GM23338 (cell line): ENCODE measurements around the gene GRIP2. TPM values are rescaled to one million over a fixed set of nuclear protein-coding genes. Genes with fewer than 3 reads are reported as not detected.
A peak's percentile ranks its signal among the peaks of the same experiment; 100 is the strongest.

ENCODE experiments used
- ATAC-seq: fragments of 200-7000 bp; cut with Tn5 transposase; 3 replicates; pipeline ENCODE4 v1.9.1; 2020
- DNase-seq: peaks from one replicate; pipeline ENCODE4 v3.0.0-alpha.2; 2015; ENCODE audit warnings: low spot score
- H2AFZ ChIP-seq: fragments of 200-600 bp; sonication (generic); 2 replicates; pipeline ENCODE4 v1.8.0; 2016; ENCODE audit warnings: antibody characterized with exemption, mild to moderate bottlenecking, moderate library complexity
- H3F3A ChIP-seq: fragments of 200-600 bp; sonication (generic); replicated peaks from 2 replicates; pipeline ENCODE4 v1.8.0; 2017; ENCODE audit warnings: antibody characterized with exemption, mixed run types, low read depth
- H3K27ac ChIP-seq: fragments of 200-600 bp; sonication (generic); 2 replicates; pipeline ENCODE4 v1.6.1; 2016; ENCODE audit warnings: low read depth
- H3K27me3 ChIP-seq: fragments of 200-600 bp; sonication (generic); 2 replicates; pipeline ENCODE4 v1.8.0; 2016; ENCODE audit warnings: mild to moderate bottlenecking, mixed run types, moderate library complexity; ENCODE audit not compliant: insufficient read depth
- H3K36me3 ChIP-seq: fragments of 200-600 bp; sonication (generic); 2 replicates; pipeline ENCODE4 v1.8.0; 2016; ENCODE audit warnings: mild to moderate bottlenecking; ENCODE audit not compliant: insufficient read depth
- H3K4me1 ChIP-seq: fragments of 200-600 bp; sonication (generic); 2 replicates; pipeline ENCODE4 v1.8.0; 2016; ENCODE audit warnings: mild to moderate bottlenecking, moderate library complexity; ENCODE audit not compliant: insufficient read depth
- H3K4me2 ChIP-seq: fragments of 200-600 bp; sonication (generic); 2 replicates; pipeline ENCODE4 v1.7.1; 2017; ENCODE audit warnings: mixed run types
- H3K4me3 ChIP-seq: fragments of 200-600 bp; sonication (generic); 2 replicates; pipeline ENCODE4 v1.6.1; 2016; ENCODE audit warnings: mixed run types
- H3K79me2 ChIP-seq: fragments of 200-600 bp; sonication (generic); replicated peaks from 2 replicates; pipeline ENCODE4 v1.8.0; 2017; ENCODE audit warnings: mild to moderate bottlenecking; ENCODE audit not compliant: insufficient read depth
- H3K9me2 ChIP-seq: fragments of 200-600 bp; sonication (generic); 2 replicates; pipeline ENCODE4 v1.8.0; 2017; ENCODE audit not compliant: insufficient read depth
- H4K20me1 ChIP-seq: fragments of 200-600 bp; sonication (generic); replicated peaks from 2 replicates; pipeline ENCODE4 v1.8.0; 2017; ENCODE audit warnings: mild to moderate bottlenecking; ENCODE audit not compliant: insufficient read depth
- H3K27ac Mint-ChIP-seq: 2 replicates; pipeline ENCODE4 v1.8.0; 2020; ENCODE audit warnings: inconsistent platforms, mild to moderate bottlenecking, moderate library complexity, mixed read lengths
- H3K27me3 Mint-ChIP-seq: 3 replicates; pipeline ENCODE4 v1.8.0; 2022; ENCODE audit warnings: low read depth, mild to moderate bottlenecking, moderate library complexity, mixed read lengths, inconsistent platforms; ENCODE audit not compliant: insufficient read depth, poor library complexity
- H3K36me3 Mint-ChIP-seq: 3 replicates; pipeline ENCODE4 v1.8.0; 2021; ENCODE audit warnings: low read depth, mild to moderate bottlenecking, inconsistent platforms, moderate library complexity, mixed read lengths
- H3K4me1 Mint-ChIP-seq: 3 replicates; pipeline ENCODE4 v1.8.0; 2020; ENCODE audit warnings: mild to moderate bottlenecking, inconsistent platforms, mixed read lengths
- H3K4me3 Mint-ChIP-seq: 3 replicates; pipeline ENCODE4 v1.8.0; 2021; ENCODE audit warnings: moderate library complexity, mild to moderate bottlenecking, inconsistent platforms, mixed read lengths
- H3K9me3 Mint-ChIP-seq: 3 replicates; pipeline ENCODE4 v1.8.0; 2020; ENCODE audit warnings: moderate library complexity, mild to moderate bottlenecking, inconsistent platforms, mixed read lengths
- CREB1 ChIP-seq: fragments of 250-450 bp; sonication (Bioruptor Pico); IDR thresholded peaks from 2 replicates; pipeline ENCODE4 v1.5.0; 2020; ENCODE audit warnings: low read depth, mild to moderate bottlenecking, moderate library complexity
- EZH2 ChIP-seq: fragments of 200-600 bp; sonication (generic); IDR thresholded peaks from one replicate; pipeline ENCODE4 v1.8.0; 2017; ENCODE audit warnings: antibody characterized with exemption, mild to moderate bottlenecking, low read depth; ENCODE audit not compliant: unreplicated experiment
- EZH2phosphoT487 ChIP-seq: fragments of 200-600 bp; sonication (generic); IDR thresholded peaks from one replicate; pipeline ENCODE4 v1.8.1; 2018; ENCODE audit warnings: antibody characterized with exemption; ENCODE audit not compliant: unreplicated experiment
- JUNB ChIP-seq: IDR thresholded peaks from one replicate; pipeline ENCODE4 v1.6.1; 2016; ENCODE audit warnings: antibody characterized with exemption; ENCODE audit not compliant: unreplicated experiment
- NANOG ChIP-seq: IDR thresholded peaks from 2 replicates; pipeline ENCODE4 v1.6.1; 2016; ENCODE audit warnings: antibody characterized with exemption, borderline replicate concordance
- POLR2AphosphoS5 ChIP-seq: IDR thresholded peaks from 2 replicates; pipeline ENCODE4 v1.6.1; 2016; ENCODE audit warnings: antibody characterized with exemption, low read depth
- STAT1 ChIP-seq: IDR thresholded peaks from one replicate; pipeline ENCODE4 v1.6.1; 2016; ENCODE audit warnings: antibody characterized with exemption; ENCODE audit not compliant: unreplicated experiment
- ZNF114 ChIP-seq: fragments of 250-450 bp; sonication (Bioruptor Pico); IDR thresholded peaks from 2 replicates; pipeline ENCODE4 v1.5.0; 2020; ENCODE audit warnings: mild to moderate bottlenecking, moderate library complexity
- ZNF331 ChIP-seq: fragments of 250-450 bp; sonication (Bioruptor Pico); IDR thresholded peaks from 2 replicates; pipeline ENCODE4 v1.5.0; 2020; ENCODE audit warnings: low read depth, mild to moderate bottlenecking, moderate library complexity
- polyA plus RNA-seq: library from polyadenylated mRNA; unstranded; fragments of >200 nt; fragmentation: Nextera tagmentation; extraction: Ambion mirVana; gene quantifications from 2 replicates; pipeline ENCODE4 v1.2.1, GENCODE V29; 2016
- total RNA-seq: library from RNA; depleted of rRNA; stranded (reverse); fragments of >200 nt; shearing (Covaris generic); gene quantifications from 2 replicates; pipeline ENCODE4 v1.2.3, GENCODE V29; 2014
- TF ChIP-seq, protein P1 (sequence below): IDR thresholded peaks from one replicate; pipeline ENCODE4 v1.6.1; 2018; ENCODE audit warnings: antibody characterized with exemption; ENCODE audit not compliant: unreplicated experiment
- TF ChIP-seq, protein P2 (sequence below), 2 experiments: fragments of 200-600 bp in 1 of 2; sonication (generic) in 1 of 2; conservative IDR thresholded peaks; 2 replicates each; pipeline versions ENCODE4 v1.5.1 to v1.6.1; 2016 to 2017; ENCODE audit warnings: antibody characterized with exemption in 2 of 2, low read depth in 2 of 2, mild to moderate bottlenecking in 2 of 2, moderate library complexity in 1 of 2
- TF ChIP-seq, protein P3 (sequence below): fragments of 250-450 bp; sonication (Bioruptor Pico); IDR thresholded peaks from 2 replicates; pipeline ENCODE4 v1.5.0; 2020; ENCODE audit warnings: mild to moderate bottlenecking, moderate library complexity
- TF ChIP-seq, protein P4 (sequence below): IDR thresholded peaks from 2 replicates; pipeline ENCODE4 v1.6.1; 2016; ENCODE audit warnings: antibody characterized with exemption

The GRIP2 gene
- total and polyA plus RNA-seq, 2 experiments from 2014 or later = 3.6 to 5.8 TPM

DNA sequence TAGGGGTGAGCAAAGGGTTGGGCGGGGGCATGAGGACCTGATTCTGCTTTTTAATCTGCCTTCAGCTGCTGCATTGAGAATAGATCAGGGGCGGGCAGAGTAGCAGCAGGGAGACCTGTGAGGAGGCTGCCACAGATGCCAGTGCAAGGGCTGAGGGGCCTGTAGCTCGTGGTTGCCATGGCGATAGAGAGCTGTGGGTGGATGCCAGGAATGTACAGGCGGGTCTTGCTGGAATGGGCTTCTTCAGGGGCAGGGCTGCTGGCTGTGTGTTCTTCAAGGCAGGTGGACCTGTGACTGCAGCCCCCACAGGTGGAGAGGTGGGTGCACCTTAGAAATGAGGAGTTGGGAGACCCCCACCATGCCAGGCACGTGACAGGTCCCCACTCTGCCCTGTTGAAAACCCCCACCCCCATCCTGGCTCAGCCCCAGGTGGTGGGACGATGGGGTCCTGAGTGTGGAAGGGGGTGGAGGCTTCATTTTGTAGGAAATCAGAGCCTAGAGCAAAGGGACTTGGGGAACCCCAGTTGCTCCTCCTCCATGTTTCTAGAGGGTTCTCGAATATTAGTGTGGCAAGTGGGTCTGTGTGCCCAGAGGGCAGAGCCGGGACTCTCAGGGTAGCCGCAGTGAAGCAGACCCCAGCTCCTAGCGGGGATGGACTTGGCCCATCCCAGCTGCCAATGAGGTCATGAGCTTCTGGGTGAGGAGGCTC lies 99.5 kb downstream of the GRIP2 start:
- peaks cover 24% of the 10 kb centered on the region for H3K36me3 Mint-ChIP-seq
- TF ChIP-seq ZNF331 = no peak
- TF ChIP-seq EZH2phosphoT487 = no peak
- TF ChIP-seq ZNF114 (CRISPR knock-in tag) = no peak
- TF ChIP-seq, protein P1, sequence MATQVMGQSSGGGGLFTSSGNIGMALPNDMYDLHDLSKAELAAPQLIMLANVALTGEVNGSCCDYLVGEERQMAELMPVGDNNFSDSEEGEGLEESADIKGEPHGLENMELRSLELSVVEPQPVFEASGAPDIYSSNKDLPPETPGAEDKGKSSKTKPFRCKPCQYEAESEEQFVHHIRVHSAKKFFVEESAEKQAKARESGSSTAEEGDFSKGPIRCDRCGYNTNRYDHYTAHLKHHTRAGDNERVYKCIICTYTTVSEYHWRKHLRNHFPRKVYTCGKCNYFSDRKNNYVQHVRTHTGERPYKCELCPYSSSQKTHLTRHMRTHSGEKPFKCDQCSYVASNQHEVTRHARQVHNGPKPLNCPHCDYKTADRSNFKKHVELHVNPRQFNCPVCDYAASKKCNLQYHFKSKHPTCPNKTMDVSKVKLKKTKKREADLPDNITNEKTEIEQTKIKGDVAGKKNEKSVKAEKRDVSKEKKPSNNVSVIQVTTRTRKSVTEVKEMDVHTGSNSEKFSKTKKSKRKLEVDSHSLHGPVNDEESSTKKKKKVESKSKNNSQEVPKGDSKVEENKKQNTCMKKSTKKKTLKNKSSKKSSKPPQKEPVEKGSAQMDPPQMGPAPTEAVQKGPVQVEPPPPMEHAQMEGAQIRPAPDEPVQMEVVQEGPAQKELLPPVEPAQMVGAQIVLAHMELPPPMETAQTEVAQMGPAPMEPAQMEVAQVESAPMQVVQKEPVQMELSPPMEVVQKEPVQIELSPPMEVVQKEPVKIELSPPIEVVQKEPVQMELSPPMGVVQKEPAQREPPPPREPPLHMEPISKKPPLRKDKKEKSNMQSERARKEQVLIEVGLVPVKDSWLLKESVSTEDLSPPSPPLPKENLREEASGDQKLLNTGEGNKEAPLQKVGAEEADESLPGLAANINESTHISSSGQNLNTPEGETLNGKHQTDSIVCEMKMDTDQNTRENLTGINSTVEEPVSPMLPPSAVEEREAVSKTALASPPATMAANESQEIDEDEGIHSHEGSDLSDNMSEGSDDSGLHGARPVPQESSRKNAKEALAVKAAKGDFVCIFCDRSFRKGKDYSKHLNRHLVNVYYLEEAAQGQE = no peak
- TF ChIP-seq CREB1 (CRISPR knock-in tag) = no peak
- TF ChIP-seq, protein P2, sequence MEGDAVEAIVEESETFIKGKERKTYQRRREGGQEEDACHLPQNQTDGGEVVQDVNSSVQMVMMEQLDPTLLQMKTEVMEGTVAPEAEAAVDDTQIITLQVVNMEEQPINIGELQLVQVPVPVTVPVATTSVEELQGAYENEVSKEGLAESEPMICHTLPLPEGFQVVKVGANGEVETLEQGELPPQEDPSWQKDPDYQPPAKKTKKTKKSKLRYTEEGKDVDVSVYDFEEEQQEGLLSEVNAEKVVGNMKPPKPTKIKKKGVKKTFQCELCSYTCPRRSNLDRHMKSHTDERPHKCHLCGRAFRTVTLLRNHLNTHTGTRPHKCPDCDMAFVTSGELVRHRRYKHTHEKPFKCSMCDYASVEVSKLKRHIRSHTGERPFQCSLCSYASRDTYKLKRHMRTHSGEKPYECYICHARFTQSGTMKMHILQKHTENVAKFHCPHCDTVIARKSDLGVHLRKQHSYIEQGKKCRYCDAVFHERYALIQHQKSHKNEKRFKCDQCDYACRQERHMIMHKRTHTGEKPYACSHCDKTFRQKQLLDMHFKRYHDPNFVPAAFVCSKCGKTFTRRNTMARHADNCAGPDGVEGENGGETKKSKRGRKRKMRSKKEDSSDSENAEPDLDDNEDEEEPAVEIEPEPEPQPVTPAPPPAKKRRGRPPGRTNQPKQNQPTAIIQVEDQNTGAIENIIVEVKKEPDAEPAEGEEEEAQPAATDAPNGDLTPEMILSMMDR (conservative IDR thresholded peaks at IDR 0.05; ENCODE audit: low read depth in 2 of 2) = no peak
- TF ChIP-seq EZH2 = no peak
- no peak for TF ChIP-seq POLR2AphosphoS5
- TF ChIP-seq STAT1 = no peak
- TF ChIP-seq, protein P3, sequence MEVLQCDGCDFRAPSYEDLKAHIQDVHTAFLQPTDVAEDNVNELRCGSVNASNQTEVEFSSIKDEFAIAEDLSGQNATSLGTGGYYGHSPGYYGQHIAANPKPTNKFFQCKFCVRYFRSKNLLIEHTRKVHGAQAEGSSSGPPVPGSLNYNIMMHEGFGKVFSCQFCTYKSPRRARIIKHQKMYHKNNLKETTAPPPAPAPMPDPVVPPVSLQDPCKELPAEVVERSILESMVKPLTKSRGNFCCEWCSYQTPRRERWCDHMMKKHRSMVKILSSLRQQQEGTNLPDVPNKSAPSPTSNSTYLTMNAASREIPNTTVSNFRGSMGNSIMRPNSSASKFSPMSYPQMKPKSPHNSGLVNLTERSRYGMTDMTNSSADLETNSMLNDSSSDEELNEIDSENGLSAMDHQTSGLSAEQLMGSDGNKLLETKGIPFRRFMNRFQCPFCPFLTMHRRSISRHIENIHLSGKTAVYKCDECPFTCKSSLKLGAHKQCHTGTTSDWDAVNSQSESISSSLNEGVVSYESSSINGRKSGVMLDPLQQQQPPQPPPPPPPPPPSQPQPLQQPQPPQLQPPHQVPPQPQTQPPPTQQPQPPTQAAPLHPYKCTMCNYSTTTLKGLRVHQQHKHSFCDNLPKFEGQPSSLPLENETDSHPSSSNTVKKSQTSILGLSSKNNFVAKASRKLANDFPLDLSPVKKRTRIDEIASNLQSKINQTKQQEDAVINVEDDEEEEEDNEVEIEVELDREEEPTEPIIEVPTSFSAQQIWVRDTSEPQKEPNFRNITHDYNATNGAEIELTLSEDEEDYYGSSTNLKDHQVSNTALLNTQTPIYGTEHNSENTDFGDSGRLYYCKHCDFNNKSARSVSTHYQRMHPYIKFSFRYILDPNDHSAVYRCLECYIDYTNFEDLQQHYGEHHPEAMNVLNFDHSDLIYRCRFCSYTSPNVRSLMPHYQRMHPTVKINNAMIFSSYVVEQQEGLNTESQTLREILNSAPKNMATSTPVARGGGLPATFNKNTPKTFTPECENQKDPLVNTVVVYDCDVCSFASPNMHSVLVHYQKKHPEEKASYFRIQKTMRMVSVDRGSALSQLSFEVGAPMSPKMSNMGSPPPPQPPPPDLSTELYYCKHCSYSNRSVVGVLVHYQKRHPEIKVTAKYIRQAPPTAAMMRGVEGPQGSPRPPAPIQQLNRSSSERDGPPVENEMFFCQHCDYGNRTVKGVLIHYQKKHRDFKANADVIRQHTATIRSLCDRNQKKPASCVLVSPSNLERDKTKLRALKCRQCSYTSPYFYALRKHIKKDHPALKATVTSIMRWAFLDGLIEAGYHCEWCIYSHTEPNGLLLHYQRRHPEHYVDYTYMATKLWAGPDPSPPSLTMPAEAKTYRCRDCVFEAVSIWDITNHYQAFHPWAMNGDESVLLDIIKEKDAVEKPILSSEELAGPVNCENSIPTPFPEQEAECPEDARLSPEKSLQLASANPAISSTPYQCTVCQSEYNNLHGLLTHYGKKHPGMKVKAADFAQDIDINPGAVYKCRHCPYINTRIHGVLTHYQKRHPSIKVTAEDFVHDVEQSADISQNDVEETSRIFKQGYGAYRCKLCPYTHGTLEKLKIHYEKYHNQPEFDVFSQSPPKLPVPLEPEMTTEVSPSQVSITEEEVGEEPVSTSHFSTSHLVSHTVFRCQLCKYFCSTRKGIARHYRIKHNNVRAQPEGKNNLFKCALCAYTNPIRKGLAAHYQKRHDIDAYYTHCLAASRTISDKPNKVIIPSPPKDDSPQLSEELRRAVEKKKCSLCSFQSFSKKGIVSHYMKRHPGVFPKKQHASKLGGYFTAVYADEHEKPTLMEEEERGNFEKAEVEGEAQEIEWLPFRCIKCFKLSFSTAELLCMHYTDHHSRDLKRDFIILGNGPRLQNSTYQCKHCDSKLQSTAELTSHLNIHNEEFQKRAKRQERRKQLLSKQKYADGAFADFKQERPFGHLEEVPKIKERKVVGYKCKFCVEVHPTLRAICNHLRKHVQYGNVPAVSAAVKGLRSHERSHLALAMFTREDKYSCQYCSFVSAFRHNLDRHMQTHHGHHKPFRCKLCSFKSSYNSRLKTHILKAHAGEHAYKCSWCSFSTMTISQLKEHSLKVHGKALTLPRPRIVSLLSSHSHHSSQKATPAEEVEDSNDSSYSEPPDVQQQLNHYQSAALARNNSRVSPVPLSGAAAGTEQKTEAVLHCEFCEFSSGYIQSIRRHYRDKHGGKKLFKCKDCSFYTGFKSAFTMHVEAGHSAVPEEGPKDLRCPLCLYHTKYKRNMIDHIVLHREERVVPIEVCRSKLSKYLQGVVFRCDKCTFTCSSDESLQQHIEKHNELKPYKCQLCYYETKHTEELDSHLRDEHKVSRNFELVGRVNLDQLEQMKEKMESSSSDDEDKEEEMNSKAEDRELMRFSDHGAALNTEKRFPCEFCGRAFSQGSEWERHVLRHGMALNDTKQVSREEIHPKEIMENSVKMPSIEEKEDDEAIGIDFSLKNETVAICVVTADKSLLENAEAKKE (CRISPR knock-in tag) = no peak
- TF ChIP-seq, protein P4, sequence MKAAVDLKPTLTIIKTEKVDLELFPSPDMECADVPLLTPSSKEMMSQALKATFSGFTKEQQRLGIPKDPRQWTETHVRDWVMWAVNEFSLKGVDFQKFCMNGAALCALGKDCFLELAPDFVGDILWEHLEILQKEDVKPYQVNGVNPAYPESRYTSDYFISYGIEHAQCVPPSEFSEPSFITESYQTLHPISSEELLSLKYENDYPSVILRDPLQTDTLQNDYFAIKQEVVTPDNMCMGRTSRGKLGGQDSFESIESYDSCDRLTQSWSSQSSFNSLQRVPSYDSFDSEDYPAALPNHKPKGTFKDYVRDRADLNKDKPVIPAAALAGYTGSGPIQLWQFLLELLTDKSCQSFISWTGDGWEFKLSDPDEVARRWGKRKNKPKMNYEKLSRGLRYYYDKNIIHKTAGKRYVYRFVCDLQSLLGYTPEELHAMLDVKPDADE = no peak
- no peak for TF ChIP-seq NANOG
- TF ChIP-seq JUNB = no peak
- peaks cover 48% of the 10 kb centered on the region for H4K20me1 ChIP-seq
- H3K79me2 ChIP-seq = peaks cover 72% of the 10 kb centered on the region
- H3K4me3 Mint-ChIP-seq = no peak overlapping the region
- no peak overlapping the region for H2AFZ ChIP-seq
- H3K27ac Mint-ChIP-seq = no peak overlapping the region
- ATAC-seq (peak; percentile 79), DNase-seq (peak; percentile 77)
- no peaks in the 10 kb centered on the region for H3K9me3 Mint-ChIP-seq
- 0 out of 2 replicates have a peak, but pooled peaks cover 4% of the 10 kb centered on the region for H3K4me1 ChIP-seq
- peaks cover 23% of the 10 kb centered on the region for H3K4me1 Mint-ChIP-seq
- no peak overlapping the region for H3K27ac ChIP-seq
- H3F3A ChIP-seq = no peaks in the 10 kb centered on the region
- no peaks in the 10 kb centered on the region for H3K27me3 ChIP-seq
- H3K36me3 ChIP-seq = peaks cover 5% of the 10 kb centered on the region; the same call in 1 of the 2 replicates
- H3K4me2 ChIP-seq = no peak overlapping the region
- peaks cover 8% of the 10 kb centered on the region for H3K27me3 Mint-ChIP-seq
- no peaks in the 10 kb centered on the region for H3K9me2 ChIP-seq
- no peak overlapping the region for H3K4me3 ChIP-seq
